Measurements from ENCODE around the gene MDFIC. TPM values are rescaled to one million over a fixed set of nuclear protein-coding genes. Genes with fewer than 3 reads are reported as not detected.

Gene MDFIC
- total RNA-seq, 1 donor from 2014 or later = 13.3 TPM

DNA sequence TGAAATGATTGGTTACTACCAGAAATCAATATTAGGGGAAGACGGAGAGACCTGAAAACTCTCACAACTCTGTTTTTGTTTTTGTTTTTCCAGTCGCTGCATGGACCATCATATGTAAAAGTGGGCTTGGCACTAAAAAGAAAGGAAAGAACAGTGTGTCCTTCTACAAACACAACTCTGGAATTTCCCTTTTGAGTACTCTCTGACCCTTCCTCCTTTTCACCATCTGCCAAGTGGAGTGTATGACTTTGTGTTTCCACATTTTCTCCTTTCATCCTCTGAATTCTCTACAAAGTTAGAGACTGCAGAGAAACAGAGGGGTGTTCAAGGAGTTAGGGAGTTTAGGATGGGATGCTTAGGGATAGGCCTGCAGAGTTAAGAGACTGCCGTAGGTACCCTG is 92.0 kb downstream of the MDFIC start:
- Histone ChIP-seq H3K36me3 (peaks cover 0 to 14% of the 10 kb centered on the region in 2 donors), H3K9me3 (no peaks in the 10 kb centered on the region), H3K4me1 (peaks cover 0 to 10% of the 10 kb centered on the region in 2 donors), H3K27ac (no peak overlapping the region), H3K27me3 (no peaks in the 10 kb centered on the region), H3K4me3 (no peak overlapping the region)
- TF ChIP-seq CTCF (IDR thresholded peaks at IDR 0.05) = no peak
- DNase-seq (ENCODE audit: low spot score in 2 of 2) = no peak
- intact Hi-C loops (cut with DNase I) = no loop called here

- H3K27ac ChIP-seq = no peak overlapping the region
- no peaks in the 10 kb centered on the region for H3K9me3 ChIP-seq
- peaks cover 0 to 3% of the 10 kb centered on the region in 2 donors for H3K4me1 ChIP-seq
- peaks cover 0 to 14% of the 10 kb centered on the region in 2 donors for H3K36me3 ChIP-seq
- H3K4me3 ChIP-seq = no peak overlapping the region
- intact Hi-C loops (cut with DNase I) = no loop called here
- TF ChIP-seq CTCF (IDR thresholded peaks at IDR 0.05) = no peak
- DNase-seq (ENCODE audit: low spot score in 2 of 2) = no peak
- no peaks in the 10 kb centered on the region for H3K27me3 ChIP-seq
Observed at GRCh38 chr7:115014794-115015193, 92.9 kb downstream of the MDFIC start.

DNA sequence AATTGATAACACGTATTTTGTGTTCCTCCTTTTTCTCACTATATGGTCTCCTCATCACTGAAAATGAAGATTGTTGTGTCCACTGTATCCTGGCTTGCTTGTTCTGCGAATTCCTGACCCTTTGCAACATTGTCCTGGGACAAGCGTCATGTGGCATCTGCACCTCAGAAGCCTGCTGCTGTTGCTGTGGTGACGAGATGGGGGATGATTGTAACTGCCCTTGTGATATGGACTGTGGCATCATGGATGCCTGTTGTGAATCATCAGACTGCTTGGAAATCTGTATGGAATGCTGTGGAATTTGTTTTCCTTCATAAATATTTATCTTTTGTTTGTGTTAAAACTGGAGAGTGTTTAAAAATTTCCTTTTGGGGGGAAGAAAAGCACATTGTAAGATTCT is 93.7 kb downstream of the MDFIC start:
- no peak for TF ChIP-seq CTCF (IDR thresholded peaks at IDR 0.05)
- DNase-seq (ENCODE audit: low spot score in 2 of 2) = no peak
- Histone ChIP-seq H3K9me3 (no peaks in the 10 kb centered on the region), H3K27me3 (no peaks in the 10 kb centered on the region), H3K4me3 (no peak overlapping the region), H3K36me3 (peaks cover 0 to 14% of the 10 kb centered on the region in 2 donors), H3K27ac (no peak overlapping the region), H3K4me1 (peaks cover 0 to 3% of the 10 kb centered on the region in 2 donors)
- intact Hi-C loops (cut with DNase I) = no loop called here

DNA sequence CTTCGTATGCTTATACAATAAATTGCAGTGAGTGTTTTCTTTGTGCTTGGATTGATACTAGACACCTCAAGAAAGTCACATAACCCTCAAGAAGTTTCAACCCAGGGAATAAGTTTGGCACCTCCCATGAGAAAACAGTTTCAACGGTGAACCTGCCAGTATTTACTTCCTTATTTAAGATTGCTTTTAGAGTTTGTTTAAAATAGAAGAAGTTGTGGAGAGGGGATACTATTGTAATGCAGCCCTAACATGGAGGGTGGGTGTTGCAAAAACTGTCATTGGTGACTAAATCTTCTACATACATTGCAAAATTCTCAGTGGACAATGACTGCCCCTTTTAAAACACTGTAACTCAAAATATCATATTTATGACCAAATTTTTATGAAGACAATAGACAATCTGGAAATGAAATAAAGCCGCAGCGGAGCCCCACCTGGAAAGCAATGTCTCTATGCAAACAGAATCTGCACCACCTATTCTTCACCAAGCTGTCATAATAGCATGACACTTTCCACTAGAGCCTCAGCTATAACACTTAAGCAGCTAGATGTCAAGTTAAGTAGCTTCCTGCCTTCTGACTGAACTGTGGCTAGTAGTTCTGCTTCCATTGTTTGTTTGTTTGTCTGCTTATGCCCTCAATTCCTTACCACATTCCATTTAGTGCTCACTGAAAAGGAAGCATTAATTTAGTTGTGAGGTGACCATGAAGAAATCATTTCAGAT is 98.2 kb downstream of the MDFIC start:
- no peaks in the 10 kb centered on the region for H3K9me3 ChIP-seq
- no peak overlapping the region for H3K4me3 ChIP-seq
- no peak overlapping the region for H3K27ac ChIP-seq
- H3K27me3 ChIP-seq = no peaks in the 10 kb centered on the region
- DNase-seq (ENCODE audit: low spot score in 2 of 2) = no peak
- H3K36me3 ChIP-seq = peaks cover 0 to 14% of the 10 kb centered on the region in 2 donors
- intact Hi-C loops (cut with DNase I) = no loop called here
- no peak for TF ChIP-seq CTCF (IDR thresholded peaks at IDR 0.05)
- no peaks in the 10 kb centered on the region for H3K4me1 ChIP-seq

- no peaks in the 10 kb centered on the region for H3K36me3 ChIP-seq
- H3K27me3 ChIP-seq = no peaks in the 10 kb centered on the region
- H3K4me3 ChIP-seq = no peak overlapping the region
- DNase-seq (ENCODE audit: low spot score in 2 of 2) = no peak
- no peak for TF ChIP-seq CTCF (IDR thresholded peaks at IDR 0.05)
- no peaks in the 10 kb centered on the region for H3K4me1 ChIP-seq
- H3K27ac ChIP-seq = no peak overlapping the region
- intact Hi-C loops (cut with DNase I) = no loop called here
- H3K9me3 ChIP-seq = no peaks in the 10 kb centered on the region
Observed at GRCh38 chr7:115023219-115023618, 101.3 kb downstream of the MDFIC start.
